ENCODE measurements around the gene SLC2A10.

GRCh38 chr20:46709459-46710152 is at the start of gene SLC2A10:
- no peak for TF ChIP-seq EZH2 (IDR thresholded peaks at IDR 0.05)
- no peak for TF ChIP-seq CTCF (IDR thresholded peaks at IDR 0.05 in 2 of 3, conservative IDR thresholded peaks at IDR 0.05 in 1 of 3; ENCODE audit: borderline replicate concordance in 1 of 3, insufficient read depth in 1 of 3, low read depth in 2 of 3, low read length in 2 of 3)
- no peak for TF ChIP-seq ELF1 (IDR thresholded peaks at IDR 0.05; ENCODE audit: borderline replicate concordance, low read depth)
- no peak for TF ChIP-seq CEBPB (IDR thresholded peaks at IDR 0.05; ENCODE audit: low read depth)
- no peak for TF ChIP-seq JUND (IDR thresholded peaks at IDR 0.05)
